Upper lobe of left lung (tissue), 4 donors: ENCODE results near the gene RASSF1.

Experiments
- CTCF ChIP-seq, 6 experiments: fragments of 450-650 bp in 4 of 6; fragments of 200-600 bp in 2 of 6; sonication (generic) in 2 of 6; IDR thresholded peaks; one replicate each; pipeline ENCODE4 v1.5.1; 2016 to 2019; ENCODE audit warnings: antibody characterized with exemption in 6 of 6
- EP300 ChIP-seq, 4 donors: sonication (generic); formaldehyde crosslinking; IDR thresholded peaks; one replicate each; pipeline ENCODE4 v1.5.1; 2017; ENCODE audit warnings: antibody characterized with exemption in 4 of 4, control low read depth in 2 of 4
- POLR2A ChIP-seq, 4 donors: fragments of 450-650 bp; IDR thresholded peaks; one replicate each; pipeline ENCODE4 v1.5.1; 2016 to 2017; ENCODE audit warnings: antibody characterized with exemption in 4 of 4, mild to moderate bottlenecking in 2 of 4

DNA sequence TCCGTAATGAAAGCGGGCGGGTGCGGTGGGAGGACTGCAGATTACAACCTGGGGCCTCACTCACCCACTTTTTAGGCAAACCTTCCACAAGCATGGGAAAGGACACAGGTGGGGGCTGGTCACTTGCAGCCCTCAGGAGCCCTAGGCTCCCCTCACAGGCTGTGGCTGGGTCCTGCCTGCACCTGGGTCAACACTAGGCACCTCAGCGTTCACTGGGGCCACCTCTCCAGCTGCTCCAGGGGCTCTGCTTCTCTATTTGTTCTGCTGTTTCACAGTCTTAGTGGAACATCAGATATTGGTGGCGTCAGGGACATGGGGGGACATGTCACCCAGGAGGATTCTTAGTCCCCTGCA lies 48.8 kb upstream of the RASSF1 start:
- TF ChIP-seq EP300 (IDR thresholded peaks at IDR 0.05) (no peak), POLR2A (IDR thresholded peaks at IDR 0.05) (no peak), CTCF (IDR thresholded peaks at IDR 0.05) (no peak)
